Measurements from ENCODE around the gene C9.
"Not testable (repeated sequence)": the region's sequence is repeated elsewhere in the genome, so short reads cannot be mapped to it uniquely, and the experiment has no call there.

DNA sequence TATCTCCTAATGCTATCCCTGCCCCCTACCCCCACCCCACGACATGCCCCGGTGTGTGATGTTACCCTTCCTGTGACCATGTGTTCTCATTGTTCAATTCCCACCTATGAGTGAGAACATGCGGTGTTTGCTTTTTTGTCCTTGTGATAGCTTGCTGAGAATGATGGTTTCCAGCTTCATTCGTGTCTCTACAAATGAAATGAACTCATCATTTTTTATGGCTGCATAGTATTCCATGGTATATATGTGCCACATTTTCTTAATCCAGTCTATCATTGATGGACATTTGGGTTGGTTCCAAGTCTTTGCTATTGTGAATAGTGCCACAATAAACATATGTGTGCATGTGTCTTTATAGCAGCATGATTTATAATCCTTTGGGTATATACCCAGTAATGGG is 88.4 kb downstream of the C9 start:
- not testable (repeated sequence) for TF ChIP-seq CTCF, POLR2A (IDR thresholded peaks at IDR 0.05)
